ENCODE results near the gene LRRC8C. TPM values are rescaled to one million over a fixed set of nuclear protein-coding genes. Genes with fewer than 3 reads are reported as not detected.

The LRRC8C gene
- total RNA-seq, 1 experiment from 2014 or later: 8.4 TPM

DNA sequence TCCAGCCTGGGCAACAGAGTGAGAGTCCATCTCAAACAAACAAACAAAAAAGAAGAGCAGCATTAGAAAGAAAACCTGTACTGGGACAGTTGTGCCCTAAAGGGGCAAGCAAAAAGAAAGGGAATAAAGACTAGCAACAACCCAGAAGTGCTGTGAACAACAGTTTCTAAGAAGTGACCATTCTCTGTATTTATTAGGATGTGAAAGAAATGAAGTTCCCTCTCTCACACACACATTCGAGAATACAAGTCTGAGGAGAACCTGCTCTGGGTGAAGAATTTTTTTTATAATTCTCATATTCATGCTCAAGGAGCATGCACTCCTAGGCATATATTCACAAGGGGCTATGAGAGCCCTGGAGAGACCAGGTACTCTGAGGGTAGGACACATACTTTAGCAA lies 128.4 kb downstream of the LRRC8C start:
- no peaks in the 10 kb centered on the region for H4K20me1 ChIP-seq (ENCODE audit: insufficient read depth)
- intact Hi-C loops (cut with micrococcal nuclease): loop anchor here (1.0 to 10.0 kb wide), 2 partner anchors 128 to 787 kb away; partner anchors contain the start of gene LRRC8C
- DNase-seq (ENCODE audit: low read depth, low spot score) (no peak), ATAC-seq (no peak)
- H3K27ac ChIP-seq (ENCODE audit: low read depth, low read length): no peak overlapping the region
- H3K79me2 ChIP-seq (ENCODE audit: insufficient read depth, low read length): no peaks in the 10 kb centered on the region
- H3K9ac ChIP-seq (ENCODE audit: low read length): no peak overlapping the region
- TF ChIP-seq POLR2A (IDR thresholded peaks at IDR 0.05; ENCODE audit: borderline replicate concordance, extremely low read depth, insufficient read depth, insufficient read length) (no peak), JUND (IDR thresholded peaks at IDR 0.05) (no peak), ZFX (IDR thresholded peaks at IDR 0.05) (no peak), CEBPB (IDR thresholded peaks at IDR 0.05; ENCODE audit: low read depth) (no peak), EZH2phosphoT487 (IDR thresholded peaks at IDR 0.05; ENCODE audit: borderline replicate concordance) (no peak), SIN3A (IDR thresholded peaks at IDR 0.05; ENCODE audit: low read depth) (no peak), FOSL1 (IDR thresholded peaks at IDR 0.05; ENCODE audit: low read depth) (no peak), SP1 (IDR thresholded peaks at IDR 0.05; ENCODE audit: low read depth) (no peak), RAD21 (IDR thresholded peaks at IDR 0.05; ENCODE audit: low read depth) (no peak), TCF7L2 (IDR thresholded peaks at IDR 0.05; ENCODE audit: borderline replicate concordance, extremely low read depth, insufficient read depth, insufficient read length) (no peak), YY1 (IDR thresholded peaks at IDR 0.05; ENCODE audit: extremely low read depth, insufficient replicate concordance, low read depth, low read length) (no peak), ZNF274 (IDR thresholded peaks at IDR 0.05; ENCODE audit: low read depth, low read length) (no peak), EGR1 (IDR thresholded peaks at IDR 0.05; ENCODE audit: low read depth) (no peak)
- TF ChIP-seq, protein P1, sequence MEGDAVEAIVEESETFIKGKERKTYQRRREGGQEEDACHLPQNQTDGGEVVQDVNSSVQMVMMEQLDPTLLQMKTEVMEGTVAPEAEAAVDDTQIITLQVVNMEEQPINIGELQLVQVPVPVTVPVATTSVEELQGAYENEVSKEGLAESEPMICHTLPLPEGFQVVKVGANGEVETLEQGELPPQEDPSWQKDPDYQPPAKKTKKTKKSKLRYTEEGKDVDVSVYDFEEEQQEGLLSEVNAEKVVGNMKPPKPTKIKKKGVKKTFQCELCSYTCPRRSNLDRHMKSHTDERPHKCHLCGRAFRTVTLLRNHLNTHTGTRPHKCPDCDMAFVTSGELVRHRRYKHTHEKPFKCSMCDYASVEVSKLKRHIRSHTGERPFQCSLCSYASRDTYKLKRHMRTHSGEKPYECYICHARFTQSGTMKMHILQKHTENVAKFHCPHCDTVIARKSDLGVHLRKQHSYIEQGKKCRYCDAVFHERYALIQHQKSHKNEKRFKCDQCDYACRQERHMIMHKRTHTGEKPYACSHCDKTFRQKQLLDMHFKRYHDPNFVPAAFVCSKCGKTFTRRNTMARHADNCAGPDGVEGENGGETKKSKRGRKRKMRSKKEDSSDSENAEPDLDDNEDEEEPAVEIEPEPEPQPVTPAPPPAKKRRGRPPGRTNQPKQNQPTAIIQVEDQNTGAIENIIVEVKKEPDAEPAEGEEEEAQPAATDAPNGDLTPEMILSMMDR (IDR thresholded peaks at IDR 0.05 in 2 of 3, conservative IDR thresholded peaks at IDR 0.05 in 1 of 3; ENCODE audit: borderline replicate concordance in 1 of 3, insufficient read depth in 1 of 3, low read depth in 2 of 3, low read length in 2 of 3): no peak
- TF ChIP-seq, protein P2, sequence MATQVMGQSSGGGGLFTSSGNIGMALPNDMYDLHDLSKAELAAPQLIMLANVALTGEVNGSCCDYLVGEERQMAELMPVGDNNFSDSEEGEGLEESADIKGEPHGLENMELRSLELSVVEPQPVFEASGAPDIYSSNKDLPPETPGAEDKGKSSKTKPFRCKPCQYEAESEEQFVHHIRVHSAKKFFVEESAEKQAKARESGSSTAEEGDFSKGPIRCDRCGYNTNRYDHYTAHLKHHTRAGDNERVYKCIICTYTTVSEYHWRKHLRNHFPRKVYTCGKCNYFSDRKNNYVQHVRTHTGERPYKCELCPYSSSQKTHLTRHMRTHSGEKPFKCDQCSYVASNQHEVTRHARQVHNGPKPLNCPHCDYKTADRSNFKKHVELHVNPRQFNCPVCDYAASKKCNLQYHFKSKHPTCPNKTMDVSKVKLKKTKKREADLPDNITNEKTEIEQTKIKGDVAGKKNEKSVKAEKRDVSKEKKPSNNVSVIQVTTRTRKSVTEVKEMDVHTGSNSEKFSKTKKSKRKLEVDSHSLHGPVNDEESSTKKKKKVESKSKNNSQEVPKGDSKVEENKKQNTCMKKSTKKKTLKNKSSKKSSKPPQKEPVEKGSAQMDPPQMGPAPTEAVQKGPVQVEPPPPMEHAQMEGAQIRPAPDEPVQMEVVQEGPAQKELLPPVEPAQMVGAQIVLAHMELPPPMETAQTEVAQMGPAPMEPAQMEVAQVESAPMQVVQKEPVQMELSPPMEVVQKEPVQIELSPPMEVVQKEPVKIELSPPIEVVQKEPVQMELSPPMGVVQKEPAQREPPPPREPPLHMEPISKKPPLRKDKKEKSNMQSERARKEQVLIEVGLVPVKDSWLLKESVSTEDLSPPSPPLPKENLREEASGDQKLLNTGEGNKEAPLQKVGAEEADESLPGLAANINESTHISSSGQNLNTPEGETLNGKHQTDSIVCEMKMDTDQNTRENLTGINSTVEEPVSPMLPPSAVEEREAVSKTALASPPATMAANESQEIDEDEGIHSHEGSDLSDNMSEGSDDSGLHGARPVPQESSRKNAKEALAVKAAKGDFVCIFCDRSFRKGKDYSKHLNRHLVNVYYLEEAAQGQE (IDR thresholded peaks at IDR 0.05; ENCODE audit: low read depth): no peak
- TF ChIP-seq, protein P3, sequence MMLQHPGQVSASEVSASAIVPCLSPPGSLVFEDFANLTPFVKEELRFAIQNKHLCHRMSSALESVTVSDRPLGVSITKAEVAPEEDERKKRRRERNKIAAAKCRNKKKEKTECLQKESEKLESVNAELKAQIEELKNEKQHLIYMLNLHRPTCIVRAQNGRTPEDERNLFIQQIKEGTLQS (IDR thresholded peaks at IDR 0.05): no peak
- TF ChIP-seq, protein P4, sequence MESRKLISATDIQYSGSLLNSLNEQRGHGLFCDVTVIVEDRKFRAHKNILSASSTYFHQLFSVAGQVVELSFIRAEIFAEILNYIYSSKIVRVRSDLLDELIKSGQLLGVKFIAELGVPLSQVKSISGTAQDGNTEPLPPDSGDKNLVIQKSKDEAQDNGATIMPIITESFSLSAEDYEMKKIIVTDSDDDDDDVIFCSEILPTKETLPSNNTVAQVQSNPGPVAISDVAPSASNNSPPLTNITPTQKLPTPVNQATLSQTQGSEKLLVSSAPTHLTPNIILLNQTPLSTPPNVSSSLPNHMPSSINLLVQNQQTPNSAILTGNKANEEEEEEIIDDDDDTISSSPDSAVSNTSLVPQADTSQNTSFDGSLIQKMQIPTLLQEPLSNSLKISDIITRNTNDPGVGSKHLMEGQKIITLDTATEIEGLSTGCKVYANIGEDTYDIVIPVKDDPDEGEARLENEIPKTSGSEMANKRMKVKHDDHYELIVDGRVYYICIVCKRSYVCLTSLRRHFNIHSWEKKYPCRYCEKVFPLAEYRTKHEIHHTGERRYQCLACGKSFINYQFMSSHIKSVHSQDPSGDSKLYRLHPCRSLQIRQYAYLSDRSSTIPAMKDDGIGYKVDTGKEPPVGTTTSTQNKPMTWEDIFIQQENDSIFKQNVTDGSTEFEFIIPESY (IDR thresholded peaks at IDR 0.05; ENCODE audit: extremely low read depth, insufficient replicate concordance, low read length): no peak
- no TSS peak for BruUV-seq (replicated peaks)
- H2AFZ ChIP-seq (ENCODE audit: low read depth, low read length, poor library complexity, severe bottlenecking): no peak overlapping the region
- H3K4me1 ChIP-seq (ENCODE audit: control insufficient read depth in 1 of 2, insufficient read depth in 2 of 2, low read length in 2 of 2): peaks cover 0 to 8% of the 10 kb centered on the region in 2 experiments; a peak in 1 of 4 replicates
- H3K9me3 ChIP-seq (ENCODE audit: control insufficient read depth in 1 of 2, insufficient read depth in 1 of 2, low read depth in 1 of 2, low read length in 2 of 2): no peaks in the 10 kb centered on the region
- RAD21 ChIA-PET (ENCODE audit: low non-redundant PET in 1 of 2, low total read pairs in 2 of 2, uncharacterized antibody in 2 of 2, unreplicated experiment in 2 of 2): no interaction called here
- H3K27me3 ChIP-seq (ENCODE audit: insufficient read depth, low read length): no peaks in the 10 kb centered on the region; the same call in 1 of the 2 replicates
- POLR2A ChIA-PET: no interaction called here
- no peak overlapping the region for H3K4me2 ChIP-seq (ENCODE audit: low read length)
- no peak overlapping the region for H3K4me3 ChIP-seq (replicated peaks in 1 of 2; ENCODE audit: low read depth in 1 of 2, low read length in 2 of 2)
- no peaks in the 10 kb centered on the region for H3K36me3 ChIP-seq (ENCODE audit: control insufficient read depth in 1 of 2, insufficient read depth in 2 of 2, low read length in 2 of 2)
- CTCF ChIA-PET: no interaction called here
- H3K9me2 ChIP-seq (ENCODE audit: insufficient read depth): no peaks in the 10 kb centered on the region

All from HCT116 (cell line).